Cerebellar cortex (tissue), 1 donor: ENCODE measurements around the gene PAAF1.

Source experiments
- DNase-seq: peaks from one replicate; pipeline ENCODE4 v3.0.0-alpha.2; 2015; ENCODE audit warnings: low spot score

Gene PAAF1

GRCh38 chr11:73945396-73945795 is 68.6 kb downstream of the PAAF1 start:
- no peak for DNase-seq

- no peak for DNase-seq
Measured at GRCh38 chr11:73946798-73947458, 70.1 kb downstream of the PAAF1 start.

- no peak for DNase-seq
Measured at GRCh38 chr11:73949246-73949645, 72.4 kb downstream of the PAAF1 start.

- DNase-seq: no peak
Measured at GRCh38 chr11:73949912-73950311, 73.1 kb downstream of the PAAF1 start.

- peak; percentile 66 for DNase-seq
Measured at GRCh38 chr11:73950869-73951710, 74.3 kb downstream of the PAAF1 start, which contains the start of gene DNAJB13. TSS of gene DNAJB13 (plus strand) at chr11:73951026. CDS start at chr11:73951070, 44 bp downstream.

GRCh38 chr11:73951797-73952196 is 75.0 kb downstream of the PAAF1 start:
- no peak for DNase-seq

GRCh38 chr11:73956876-73957653 is 80.3 kb downstream of the PAAF1 start:
- DNase-seq: no peak

- no peak for DNase-seq
Measured at GRCh38 chr11:73957654-73958361, 81.0 kb downstream of the PAAF1 start.

GRCh38 chr11:73958521-73959141 is 81.8 kb downstream of the PAAF1 start:
- no peak for DNase-seq

- DNase-seq: no peak
Measured at GRCh38 chr11:73961321-73961720, 84.5 kb downstream of the PAAF1 start.

- DNase-seq: no peak
Measured at GRCh38 chr11:73962101-73962705, 85.4 kb downstream of the PAAF1 start.

- DNase-seq: no peak
Measured at GRCh38 chr11:73963861-73964260, 87.1 kb downstream of the PAAF1 start.

- DNase-seq: peak; percentile 76
Measured at GRCh38 chr11:73965076-73965763, 88.4 kb downstream of the PAAF1 start.

- no peak for DNase-seq
Measured at GRCh38 chr11:73965764-73966121, 88.9 kb downstream of the PAAF1 start.

GRCh38 chr11:73968356-73968966 is 91.7 kb downstream of the PAAF1 start:
- DNase-seq: no peak

GRCh38 chr11:73969091-73969490 is 92.3 kb downstream of the PAAF1 start:
- DNase-seq: no peak

GRCh38 chr11:73969991-73970800 is 93.4 kb downstream of the PAAF1 start:
- no peak for DNase-seq

- DNase-seq: peak; percentile 39
Measured at GRCh38 chr11:73971175-73971719, 94.4 kb downstream of the PAAF1 start.

GRCh38 chr11:73972187-73972586 is 95.4 kb downstream of the PAAF1 start:
- DNase-seq: no peak
